Renal cortex interstitium (tissue), 11 donors: ENCODE measurements around the gene POP7. TPM values are rescaled to one million over a fixed set of nuclear protein-coding genes. Genes with fewer than 3 reads are reported as not detected.

Experiments
- DNase-seq, 11 donors: peaks; one replicate each; pipeline ENCODE4 v3.0.0-alpha.2; 2013; ENCODE audit warnings: low read depth in 9 of 11, low spot score in 4 of 11; ENCODE audit errors: extremely low read depth in 1 of 11
- polyA plus RNA-seq, 3 donors: library from polyadenylated mRNA; unstranded; fragments of 120-200 nt; gene quantifications; one replicate each; pipeline ENCODE4 v1.2.1, GENCODE V29; 2013; ENCODE audit not compliant: insufficient read length in 3 of 3

POP7 gene
- polyA plus RNA-seq, 3 donors: 20.7 to 30.8 (median 23.7) TPM

DNA sequence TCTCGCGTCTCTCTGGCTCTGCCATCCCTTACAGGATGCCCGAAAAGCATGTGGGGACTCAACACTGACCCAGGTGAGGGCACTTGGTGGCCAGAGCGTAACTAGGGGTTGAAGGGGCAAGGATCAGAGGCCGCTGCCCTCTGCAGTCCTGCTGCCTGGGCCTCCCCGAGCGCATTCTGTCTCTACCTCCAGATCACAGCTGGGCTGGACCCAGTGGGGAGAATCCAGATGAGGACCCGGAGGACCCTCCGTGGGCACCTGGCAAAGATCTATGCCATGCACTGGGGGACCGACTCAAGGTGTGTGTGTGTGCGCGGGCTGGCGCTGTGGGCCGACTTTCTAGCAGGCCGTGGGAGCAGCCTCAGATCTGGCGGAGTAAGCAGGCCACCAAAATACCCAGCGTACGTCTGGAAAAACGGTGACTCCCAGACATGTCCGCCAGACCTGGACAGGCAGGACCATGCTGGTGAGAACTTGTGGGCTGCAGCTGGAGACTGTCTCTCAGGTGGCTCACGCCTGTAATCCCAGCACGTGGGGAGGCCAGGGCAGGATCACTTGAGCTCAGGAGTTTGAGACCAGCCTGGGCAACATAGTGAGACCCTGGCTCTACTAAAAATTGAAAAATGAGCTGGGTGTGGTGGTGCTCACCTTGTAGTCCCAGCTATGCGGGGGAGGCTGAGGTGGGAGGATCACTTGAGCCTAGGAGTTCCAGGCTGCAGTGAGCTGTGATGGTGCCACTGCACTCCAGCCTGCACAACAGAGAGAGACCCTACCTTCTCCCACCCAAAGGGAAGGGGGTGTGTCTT lies 29.2 kb upstream of the POP7 start:
- DNase-seq: no peak

DNA sequence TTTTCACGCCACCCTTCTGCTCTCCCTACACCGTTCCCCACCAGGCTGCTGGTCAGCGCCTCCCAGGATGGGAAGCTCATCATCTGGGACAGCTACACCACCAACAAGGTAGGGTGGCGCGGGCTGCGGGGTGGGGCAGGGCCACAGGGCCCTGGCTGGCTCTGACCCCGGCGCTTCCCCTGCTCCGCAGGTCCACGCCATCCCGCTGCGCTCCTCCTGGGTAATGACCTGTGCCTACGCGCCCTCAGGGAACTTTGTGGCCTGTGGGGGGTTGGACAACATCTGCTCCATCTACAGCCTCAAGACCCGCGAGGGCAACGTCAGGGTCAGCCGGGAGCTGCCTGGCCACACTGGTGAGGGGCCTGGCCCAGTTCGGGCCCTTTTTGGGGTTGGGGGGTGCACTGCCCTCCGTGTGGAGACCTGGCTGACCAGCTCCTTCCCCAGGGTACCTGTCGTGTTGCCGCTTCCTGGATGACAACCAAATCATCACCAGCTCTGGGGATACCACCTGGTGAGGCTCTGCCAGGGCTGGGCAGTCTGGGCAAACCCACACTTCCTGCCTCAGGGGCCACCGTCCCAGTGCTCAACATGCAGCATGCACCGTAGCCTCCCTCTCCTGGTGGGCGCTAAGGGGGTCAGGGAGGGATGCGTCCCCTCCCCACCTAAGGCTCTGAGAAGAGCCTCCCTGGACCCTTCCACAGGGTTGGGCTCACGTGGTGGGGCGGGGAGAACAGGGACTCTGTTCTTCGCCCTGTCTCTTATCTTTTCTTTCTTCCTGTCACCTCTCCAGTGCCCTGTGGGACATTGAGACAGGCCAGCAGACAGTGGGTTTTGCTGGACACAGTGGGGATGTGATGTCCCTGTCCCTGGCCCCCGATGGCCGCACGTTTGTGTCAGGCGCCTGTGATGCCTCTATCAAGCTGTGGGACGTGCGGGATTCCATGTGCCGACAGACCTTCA lies 28.3 kb upstream of the POP7 start:
- no peak for DNase-seq

DNA sequence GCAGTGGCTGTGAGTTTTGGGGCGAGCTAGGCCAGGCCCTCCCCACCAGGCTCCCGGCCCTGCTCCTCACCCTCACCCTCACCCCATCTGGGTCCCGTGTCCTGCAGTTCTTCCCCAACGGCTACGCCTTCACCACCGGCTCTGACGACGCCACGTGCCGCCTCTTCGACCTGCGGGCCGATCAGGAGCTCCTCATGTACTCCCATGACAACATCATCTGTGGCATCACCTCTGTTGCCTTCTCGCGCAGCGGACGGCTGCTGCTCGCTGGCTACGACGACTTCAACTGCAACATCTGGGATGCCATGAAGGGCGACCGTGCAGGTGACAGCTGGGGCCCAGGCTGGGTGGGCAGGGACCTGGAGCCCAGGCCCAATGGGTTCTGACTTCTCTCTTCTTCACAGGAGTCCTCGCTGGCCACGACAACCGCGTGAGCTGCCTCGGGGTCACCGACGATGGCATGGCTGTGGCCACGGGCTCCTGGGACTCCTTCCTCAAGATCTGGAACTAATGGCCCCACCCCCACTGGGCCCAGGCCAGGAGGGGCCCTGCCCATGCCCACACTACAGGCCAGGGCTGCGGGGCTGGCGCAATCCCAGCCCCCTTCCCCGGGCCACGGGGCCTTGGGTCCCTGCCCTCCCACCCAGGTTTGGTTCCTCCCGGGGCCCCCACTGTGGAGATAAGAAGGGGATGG lies 27.5 kb upstream of the POP7 start:
- no peak for DNase-seq

DNA sequence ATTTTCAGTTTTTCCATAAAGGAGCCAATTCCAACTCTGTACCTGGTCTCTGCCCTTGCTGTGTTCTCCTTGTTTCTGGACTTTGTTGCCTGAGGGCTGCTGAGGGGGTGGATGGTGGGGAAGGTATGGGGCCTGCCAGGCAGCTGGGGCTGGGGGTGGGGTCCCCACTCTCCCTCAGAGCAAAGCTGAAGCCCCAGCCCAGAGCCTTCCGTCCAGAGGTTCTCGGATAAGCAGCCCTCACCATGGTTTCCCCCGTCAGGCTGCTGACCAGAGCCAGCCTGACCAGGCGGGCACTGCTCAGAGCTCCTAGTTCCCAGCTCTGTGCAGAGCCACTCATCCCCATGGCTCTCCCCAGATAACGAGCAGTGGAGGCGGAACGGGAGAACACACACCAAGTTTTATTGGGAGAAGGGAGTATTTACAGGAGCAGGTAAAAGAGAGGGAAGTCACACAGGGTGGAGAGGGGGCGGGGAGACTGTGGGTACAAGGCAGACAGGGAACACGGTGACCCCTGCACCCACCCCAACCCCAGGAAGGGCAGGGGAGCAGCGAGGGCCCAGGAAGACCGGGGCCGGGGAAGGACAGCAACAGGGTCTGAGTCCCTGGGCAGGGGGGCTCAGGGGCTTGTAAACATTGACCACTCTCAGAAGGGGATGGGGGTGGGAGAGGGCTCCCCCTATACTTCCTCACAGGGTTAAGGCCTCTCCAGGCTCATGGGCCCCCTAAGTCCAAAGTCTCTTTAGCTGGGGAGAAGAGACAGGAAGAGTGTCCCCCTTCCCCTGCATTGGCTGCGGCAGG lies 26.6 kb upstream of the POP7 start:
- DNase-seq: no peak

DNA sequence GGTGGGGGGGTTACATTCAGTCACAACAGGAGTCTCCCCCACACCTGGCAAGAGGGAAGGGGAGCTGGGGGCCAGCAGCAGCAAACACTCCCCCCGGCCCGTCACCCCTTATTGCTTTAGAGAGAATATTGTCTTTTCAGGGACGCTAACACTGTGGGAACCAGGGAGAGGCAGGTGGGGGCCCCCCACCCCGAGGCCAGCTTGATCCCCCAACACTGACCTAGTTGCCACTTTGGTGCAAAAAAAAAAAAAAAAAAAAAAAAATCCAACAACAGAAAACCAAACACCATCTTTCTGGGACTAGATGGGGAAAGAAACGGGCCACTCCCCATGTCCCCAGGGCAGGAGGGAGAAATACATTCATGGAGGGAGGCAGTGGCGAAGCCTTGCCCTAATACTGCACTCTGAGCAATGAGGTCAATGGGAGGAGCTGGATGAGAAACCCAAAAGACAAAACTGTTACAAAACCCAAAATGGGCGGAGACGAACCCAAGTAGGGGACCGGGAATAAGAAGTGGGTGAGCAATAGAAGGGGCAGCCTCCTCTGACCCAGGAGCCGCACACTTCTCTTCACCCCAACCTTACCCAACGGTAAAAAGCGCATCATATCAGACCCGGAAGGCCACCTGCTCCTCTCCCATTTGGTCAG lies 25.9 kb upstream of the POP7 start:
- no peak for DNase-seq

DNA sequence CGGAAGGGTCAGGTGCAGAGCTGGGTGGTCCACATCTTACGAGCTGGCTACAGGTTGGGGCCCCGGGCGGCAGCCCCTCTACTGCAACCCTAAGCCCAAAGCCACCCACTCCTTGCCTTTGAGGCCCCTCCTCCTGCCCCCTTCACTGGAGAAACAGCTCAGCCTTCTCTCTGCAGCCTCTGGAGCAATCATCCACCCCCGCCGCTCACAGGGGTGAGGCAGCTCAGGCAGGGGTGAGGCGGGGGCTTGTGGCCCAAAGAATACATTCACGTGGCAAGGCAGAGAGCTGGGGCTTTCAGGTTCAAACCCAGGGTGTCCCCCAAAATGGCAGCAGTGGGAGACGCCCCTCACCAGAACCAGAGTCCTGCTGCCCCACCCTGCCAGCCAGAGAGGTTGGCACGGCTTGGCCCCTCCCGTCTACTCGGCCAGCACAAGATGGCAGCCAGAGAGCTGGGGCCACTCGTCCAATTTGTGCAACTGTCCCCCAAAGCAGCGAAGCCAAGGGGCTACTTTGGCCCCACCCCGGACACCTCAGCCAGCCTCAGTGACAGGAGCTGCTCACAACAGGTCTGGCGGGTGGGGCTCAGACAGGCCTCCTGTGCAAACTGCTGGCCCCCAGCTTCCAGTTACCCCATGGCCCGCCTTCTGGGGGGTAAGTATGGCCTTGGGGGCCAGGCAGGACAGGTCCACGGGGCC lies 25.2 kb upstream of the POP7 start:
- no peak for DNase-seq

DNA sequence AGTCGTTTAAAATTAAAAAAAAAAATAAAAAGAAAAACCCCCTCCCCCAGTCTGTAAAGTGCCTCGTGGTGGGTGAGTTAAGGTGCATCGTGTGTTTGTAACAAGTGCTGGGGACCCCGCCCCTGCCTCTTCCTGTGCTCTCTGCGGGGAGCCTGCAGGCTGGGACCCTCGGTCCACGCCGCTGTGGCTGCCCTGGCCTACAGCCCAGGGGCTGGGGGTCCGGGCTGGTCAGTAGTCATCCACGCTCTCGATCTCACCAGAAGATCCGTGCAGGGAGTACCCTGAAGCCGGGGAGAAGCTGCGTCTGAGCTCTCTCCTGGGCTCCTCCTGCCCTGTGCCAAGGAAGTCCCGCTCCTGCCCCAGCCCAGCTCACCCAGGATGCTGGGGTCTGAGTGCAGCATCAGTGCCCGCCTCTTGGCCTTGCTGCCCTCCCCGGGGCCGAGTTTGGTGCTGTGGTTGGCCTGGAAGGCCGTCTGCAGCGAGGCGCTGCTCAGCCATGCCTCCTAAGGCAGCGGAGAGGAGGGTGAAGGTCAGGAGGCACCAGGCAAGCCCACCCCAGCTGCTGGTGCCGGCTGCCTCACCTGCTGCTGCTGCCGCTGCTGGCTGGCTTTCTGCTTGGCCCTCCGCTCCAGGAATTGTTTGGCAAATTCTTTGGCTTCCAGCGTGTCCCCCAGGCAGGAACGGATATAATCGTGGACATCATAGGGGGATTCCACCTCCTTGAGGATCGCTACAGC lies 24.3 kb upstream of the POP7 start:
- no peak for DNase-seq

DNA sequence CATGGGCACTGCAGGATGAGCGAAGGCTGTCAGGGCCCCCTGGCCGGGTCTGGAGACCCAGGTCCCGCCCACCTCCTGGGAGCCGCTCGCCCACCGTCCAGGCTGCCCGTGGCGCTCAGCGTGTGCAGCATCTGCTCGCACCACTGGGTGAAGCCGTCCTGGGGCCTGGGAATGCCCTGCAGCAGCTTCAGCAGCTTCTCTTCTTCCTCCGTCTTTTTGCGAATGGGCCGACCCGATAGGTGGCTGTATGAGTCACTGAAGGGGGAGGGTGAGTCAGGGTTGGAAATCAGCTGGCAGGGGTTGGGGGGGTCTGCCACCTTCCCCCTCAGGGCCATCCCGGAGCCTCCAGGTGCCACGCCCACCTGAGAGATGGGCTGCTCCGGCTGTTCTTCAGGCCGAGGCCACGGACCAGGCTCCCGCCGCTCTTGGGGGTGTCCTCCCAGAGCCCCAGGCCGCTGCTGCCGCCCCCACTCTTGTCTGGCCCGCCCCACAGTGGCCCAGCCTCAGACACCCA lies 23.6 kb upstream of the POP7 start:
- no peak for DNase-seq

DNA sequence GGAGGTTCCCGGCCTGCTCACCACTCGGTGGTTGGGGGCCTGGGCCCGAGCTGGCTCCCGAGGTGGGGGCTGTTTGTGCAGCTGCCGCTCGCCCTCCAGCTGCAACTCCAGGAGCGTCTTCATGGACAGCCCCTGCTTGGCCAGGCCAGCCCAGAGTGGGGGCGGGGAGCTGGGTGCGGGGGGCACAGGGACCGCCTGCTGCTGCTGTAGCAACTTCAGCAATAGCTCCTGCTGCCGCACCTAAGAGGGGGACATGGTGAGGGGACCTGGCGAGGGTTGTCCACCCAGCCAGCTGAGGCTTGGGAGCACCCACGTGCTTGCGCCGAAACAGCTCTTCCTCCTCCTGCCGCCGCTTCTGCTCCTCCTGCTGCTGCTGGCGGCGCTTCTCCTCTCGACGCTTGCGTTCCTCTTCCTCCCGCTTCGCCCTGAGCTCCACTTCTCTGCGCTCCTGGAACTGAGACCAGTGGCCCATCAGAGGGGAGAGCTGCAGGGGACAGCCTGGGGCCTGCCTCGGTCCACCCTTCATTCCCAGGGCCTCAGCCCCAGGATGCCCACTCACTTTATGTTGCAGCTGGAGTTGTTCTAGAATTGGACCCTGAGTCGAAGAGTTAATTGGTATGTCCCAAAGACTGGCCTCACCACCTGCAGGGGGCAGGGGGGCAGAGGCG lies 22.8 kb upstream of the POP7 start:
- DNase-seq: no peak

DNA sequence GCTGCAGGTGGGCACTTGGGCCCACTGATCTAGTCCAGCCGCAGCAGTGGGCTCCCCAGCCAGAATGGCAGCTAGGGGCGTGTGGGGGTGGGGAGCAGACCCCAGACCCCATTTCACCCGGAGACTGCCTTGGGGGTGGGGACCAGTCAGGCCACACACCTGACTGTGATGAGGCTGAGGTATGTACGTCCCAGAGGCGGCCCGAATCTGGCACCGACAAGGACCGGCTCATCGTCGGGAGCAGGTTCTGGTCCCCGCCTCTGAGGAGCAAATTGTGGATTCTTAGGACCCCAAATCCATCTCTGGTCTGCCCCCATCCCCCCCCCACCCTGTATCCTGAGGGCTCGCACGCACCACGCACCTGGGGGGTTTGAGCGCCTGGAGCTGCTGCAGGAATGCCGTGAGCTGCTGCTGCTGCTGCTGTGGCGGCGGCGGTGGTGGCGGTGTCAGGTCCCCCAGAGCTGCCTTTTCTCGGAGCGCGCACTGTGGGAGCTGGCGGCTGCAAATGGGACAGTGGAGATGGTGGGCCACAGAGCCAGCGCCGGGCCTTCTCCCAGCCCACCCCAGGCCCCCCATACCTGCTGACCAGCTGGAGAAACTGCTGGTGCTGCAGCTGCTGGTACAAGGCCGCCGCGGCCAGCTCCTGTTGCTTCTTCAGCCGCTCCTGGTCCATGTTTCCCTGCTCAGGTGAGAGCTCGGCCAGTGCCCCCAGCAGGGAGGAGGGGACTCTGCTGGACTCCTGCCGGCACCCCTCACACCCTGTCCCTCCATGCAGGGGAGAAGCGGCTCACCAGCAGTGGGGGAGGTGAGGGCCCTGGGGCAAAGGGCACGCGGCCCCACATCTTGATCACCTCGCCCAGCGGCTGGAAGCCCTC lies 22.0 kb upstream of the POP7 start:
- DNase-seq: no peak

DNA sequence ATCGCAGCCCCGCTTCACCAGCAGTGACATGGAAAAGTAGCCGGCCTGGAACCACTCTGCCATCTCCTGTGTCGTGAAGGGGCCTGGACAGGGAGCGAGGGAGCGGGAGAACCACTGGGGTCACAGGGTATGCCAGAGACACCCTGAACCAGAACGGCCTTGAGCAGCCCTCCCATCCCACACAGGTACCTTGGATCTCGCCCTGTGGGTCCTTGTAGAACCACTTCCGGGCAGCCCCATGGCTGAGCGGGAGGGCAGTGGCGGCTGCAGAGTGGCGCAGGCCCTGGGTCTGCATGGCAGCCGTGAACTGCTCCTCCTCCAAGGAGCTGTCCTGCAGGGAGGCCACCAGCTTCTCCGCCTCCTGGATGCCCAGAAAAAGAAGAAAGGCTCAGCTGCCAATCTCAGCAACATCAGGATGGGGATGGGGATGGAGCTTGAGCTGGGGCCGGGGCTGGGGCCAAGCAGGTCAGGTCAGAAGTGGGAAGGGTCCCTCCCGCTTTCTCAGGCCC lies 21.3 kb upstream of the POP7 start:
- no peak for DNase-seq

DNA sequence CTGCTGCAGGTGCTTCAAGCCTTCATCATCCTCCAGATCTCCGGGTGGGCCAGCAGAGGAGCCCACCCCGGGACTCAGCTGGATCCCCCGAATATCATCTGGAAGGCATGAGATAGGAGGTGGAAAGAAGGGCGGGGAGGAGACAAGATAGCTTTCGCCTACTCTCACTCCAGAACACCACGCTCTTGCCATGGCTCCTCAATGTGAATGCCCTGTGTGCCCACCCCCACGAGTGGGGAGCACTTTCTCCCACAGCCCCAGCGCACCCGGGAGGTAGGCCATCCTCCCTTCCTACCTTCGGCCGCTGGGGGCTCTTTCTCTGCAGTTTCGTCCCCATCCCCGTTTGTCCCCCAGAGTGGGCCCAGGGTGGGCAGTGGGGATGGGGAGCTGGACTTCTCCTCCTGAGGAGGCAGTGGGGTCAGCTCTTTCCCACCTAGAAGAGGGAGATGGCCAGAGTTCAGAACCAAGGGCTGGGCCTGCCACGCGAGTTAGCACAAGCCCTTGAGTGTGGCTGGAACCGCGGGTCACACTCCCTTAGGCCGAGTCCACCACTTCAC lies 20.8 kb upstream of the POP7 start:
- no peak for DNase-seq

DNA sequence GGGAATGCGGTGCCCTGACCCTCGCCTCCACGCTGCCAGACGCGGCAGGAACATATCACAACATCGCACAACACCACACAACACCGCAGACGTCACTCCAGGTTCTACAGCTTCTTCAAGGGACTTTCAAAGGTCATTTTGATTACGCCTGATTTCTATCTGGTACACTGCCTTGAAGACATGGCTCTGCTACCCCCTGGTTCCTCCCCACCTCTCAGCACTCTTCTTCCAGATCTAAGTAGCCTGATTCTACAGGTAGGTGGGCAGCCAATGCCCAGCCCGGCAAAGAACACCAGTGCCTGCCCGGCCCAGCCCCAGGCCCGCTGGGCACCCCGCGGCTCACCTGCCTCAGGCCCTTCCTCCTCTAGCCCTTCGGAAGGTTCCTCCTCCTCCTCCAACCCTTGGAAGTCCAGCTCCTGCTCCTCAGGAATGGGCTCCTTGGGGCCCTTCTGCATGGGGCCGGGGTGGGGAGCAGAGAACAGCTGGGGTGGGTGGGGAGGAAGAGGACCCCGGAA lies 20.2 kb upstream of the POP7 start:
- no peak for DNase-seq

DNA sequence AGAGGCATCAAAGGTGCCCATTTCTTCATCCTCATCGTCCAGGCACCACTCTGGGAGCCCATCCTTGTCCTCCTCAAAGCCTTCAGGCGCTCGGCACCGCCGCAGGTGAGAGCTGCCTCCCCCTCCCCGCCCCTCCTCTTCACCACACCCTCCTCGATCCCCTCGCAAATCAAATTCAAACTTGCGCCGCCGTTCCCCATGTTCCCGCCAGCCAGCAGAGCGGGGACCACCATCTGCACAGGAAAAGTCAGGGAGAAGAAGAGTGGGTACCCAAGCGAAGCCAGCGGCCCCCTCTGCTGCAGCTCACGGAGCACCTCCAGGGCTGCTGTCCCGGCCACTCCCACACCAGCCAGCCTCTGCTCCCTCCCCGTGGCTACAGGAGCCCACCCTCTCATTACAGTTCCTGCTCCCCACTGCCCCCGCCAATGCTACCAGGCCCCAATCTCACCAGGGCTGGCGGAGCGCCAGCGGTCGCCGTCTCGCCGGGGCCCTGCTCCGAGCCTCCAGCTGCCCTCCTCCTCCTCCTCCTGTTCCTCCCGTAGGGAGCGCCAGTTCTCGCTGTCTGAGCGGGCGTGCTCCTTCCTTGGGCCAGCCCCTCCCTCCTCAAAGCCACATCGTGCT lies 19.6 kb upstream of the POP7 start:
- DNase-seq: no peak
